Uterus (tissue), 2 donors: ENCODE measurements around the gene PNKD.

Experiments used
- CTCF ChIP-seq, 4 experiments: fragments of 200-600 bp in 2 of 4; fragments of 450-650 bp in 2 of 4; sonication (generic) in 2 of 4; IDR thresholded peaks; one replicate each; pipeline ENCODE4 v1.5.1; 2016 to 2019; ENCODE audit warnings: antibody characterized with exemption in 4 of 4, mild to moderate bottlenecking in 2 of 4, moderate library complexity in 1 of 4
- POLR2A ChIP-seq, 2 donors: fragments of 450-650 bp; IDR thresholded peaks; one replicate each; pipeline ENCODE4 v1.6.1; 2016; ENCODE audit warnings: antibody characterized with exemption in 2 of 2, mild to moderate bottlenecking in 1 of 2, moderate library complexity in 1 of 2

GRCh38 chr2:218354045-218354444 is 83.7 kb downstream of the PNKD start:
- TF ChIP-seq CTCF (IDR thresholded peaks at IDR 0.05) (no peak), POLR2A (IDR thresholded peaks at IDR 0.05) (no peak)
